HG02870 (cell line): ENCODE measurements around the gene SUV39H1.
"Not testable (repeated sequence)": the region's sequence is repeated elsewhere in the genome, so short reads cannot be mapped to it uniquely, and the experiment has no call there.

ENCODE experiments used
- ATAC-seq: cut with Tn5 transposase; IDR thresholded peaks from one replicate; pipeline ENCODE4 v1.9.1; 2021; ENCODE audit warnings: mild to moderate bottlenecking, moderate library complexity; ENCODE audit not compliant: unreplicated experiment

The SUV39H1 gene

GRCh38 chrX:48696301-48696908 lies at the start of gene SUV39H1:
Gene SUV39H1, plus strand, starts transcription at chrX:48696734. Its CDS starts 51 bp downstream, at chrX:48696785.
- ATAC-seq, result peak; percentile 80

DNA sequence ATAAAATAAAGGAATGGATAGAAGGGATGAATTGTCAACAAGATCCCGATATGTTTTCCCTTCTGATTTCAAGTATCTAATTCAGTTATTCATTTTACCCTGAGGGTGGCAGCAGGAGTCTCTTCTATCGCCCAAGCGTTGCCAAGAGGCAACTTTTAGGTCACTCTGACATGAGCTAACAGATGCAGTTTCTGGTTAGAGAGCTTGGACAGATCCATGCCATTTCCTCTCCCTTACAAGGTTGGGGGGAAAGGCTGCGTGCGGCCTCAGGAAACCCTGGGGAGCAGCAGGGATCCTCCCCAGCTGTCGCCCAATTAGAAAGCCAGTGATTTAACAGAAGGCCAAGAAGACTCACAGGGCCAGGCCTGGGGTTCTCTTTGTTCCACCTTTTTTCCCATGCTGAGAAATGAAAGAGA lies 48.2 kb upstream of the SUV39H1 start:
- no peak for ATAC-seq

DNA sequence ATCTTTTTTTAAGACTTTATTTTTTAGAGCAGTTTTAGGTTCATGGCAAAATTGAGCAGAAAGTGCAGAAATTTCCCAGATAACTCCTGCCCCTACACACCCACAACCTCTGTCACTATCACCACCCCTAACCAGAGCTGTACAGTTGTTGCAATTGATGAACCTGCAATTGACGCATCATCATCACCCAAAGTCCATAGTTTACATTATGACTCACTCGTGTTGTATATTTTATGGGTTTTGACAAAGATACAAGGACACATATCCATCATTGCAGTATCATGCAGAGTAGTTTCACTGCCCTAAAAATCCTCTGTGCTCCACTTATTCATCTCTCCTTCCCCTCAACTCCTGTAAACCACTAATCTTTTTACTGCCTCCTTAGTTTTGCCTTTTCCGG lies 47.4 kb upstream of the SUV39H1 start:
- no peak for ATAC-seq

DNA sequence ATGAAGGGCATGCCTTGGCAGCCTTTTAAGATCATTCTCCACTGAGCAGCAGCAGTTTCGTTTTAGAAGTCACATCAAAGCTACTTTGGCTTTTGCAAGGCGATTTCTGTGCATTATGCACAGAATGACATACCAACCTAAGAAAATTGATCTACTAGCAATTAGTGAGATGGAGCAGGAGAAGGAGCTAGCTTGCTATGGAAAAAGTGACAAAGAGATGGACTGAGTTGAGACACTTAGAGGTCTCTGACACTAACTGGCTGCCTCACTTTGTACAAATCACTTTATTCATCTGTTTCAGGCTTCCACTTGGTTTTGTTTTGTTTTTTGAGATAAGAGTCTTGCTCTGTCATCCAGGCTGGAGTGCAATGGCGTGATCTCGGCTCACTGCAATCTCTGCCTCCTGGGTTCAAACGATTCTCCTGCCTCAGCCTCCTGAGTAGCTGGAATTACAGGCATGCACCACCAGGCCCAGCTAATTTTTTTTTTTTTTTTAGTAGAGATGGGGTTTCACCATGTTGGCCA lies 44.4 kb upstream of the SUV39H1 start:
- not testable (repeated sequence) for ATAC-seq

GRCh38 chrX:48654746-48655145 lies 41.8 kb upstream of the SUV39H1 start:
- not testable (repeated sequence) for ATAC-seq

GRCh38 chrX:48659686-48660085 lies 36.8 kb upstream of the SUV39H1 start:
- not testable (repeated sequence) for ATAC-seq

DNA sequence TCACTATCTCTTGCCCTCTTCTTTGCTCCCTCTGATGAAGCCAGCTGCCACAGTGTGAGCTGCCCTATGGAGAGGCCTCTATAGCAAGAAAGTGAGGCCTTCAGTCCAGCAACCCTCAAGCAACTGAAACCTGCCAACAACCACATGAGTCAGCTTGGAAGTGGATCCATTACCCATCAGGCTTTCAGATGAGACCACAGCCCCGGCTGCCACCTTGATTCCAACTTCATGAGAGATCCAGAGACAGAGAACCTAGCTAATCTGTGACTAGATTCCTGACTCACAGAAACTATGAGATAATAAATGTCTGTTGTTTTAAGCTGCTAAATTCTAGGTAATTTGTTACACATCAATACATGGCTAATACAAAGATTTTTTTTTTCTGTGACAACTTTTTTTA lies 33.3 kb upstream of the SUV39H1 start:
- no peak for ATAC-seq

- no peak for ATAC-seq
These were observed 32.4 kb upstream of the SUV39H1 start for GRCh38 chrX:48664156-48664555.

DNA sequence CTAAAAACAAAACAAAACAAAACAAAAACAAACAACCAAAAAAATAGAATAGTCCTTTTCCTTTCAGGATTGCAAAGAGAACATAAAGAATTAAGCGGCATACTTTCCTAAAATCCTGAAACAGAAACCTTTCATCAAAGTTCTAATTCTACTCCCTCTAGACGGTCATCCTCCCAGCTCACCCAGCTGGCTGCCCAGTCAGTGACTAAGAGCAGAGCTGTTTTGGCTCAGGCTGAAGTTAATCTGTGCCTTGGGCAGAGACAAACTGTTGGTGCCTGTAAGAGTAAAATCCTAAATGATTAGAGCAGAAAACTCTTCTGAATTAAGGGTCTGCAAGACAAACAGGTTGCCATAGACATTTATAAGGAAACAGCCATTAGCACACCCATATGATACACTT lies 30.5 kb upstream of the SUV39H1 start:
- ATAC-seq, result no peak

- no peak for ATAC-seq
These were observed 29.9 kb upstream of the SUV39H1 start for GRCh38 chrX:48666649-48667048.

- ATAC-seq, result no peak
These were observed 29.0 kb upstream of the SUV39H1 start for GRCh38 chrX:48667509-48667908.

- ATAC-seq, result not testable (repeated sequence)
These were observed 28.3 kb upstream of the SUV39H1 start for GRCh38 chrX:48668187-48668586.

GRCh38 chrX:48676106-48676892 lies 20.2 kb upstream of the SUV39H1 start:
- ATAC-seq, result peak; percentile 86

- peak; percentile 16 for ATAC-seq
These were observed 19.7 kb upstream of the SUV39H1 start for GRCh38 chrX:48676893-48677270.

DNA sequence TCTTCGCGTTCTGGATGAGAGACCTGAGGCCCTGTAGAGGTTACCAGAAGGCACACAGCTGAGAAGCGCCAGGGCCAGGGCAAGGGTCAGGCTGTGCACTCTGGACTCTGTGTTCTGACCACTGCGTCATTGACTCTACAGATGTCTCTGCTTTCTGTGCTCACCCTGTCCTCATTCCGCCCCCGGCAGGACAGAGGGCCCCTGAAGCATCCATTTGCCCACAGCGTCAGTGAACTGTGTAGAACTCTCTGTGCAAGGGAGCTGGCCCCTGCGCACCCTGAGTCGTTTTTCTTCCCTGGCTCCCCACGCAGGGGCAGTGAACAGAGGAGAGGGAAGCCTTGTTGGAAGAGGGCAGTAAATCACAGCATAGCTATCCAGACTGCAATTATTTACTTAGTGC lies 19.0 kb upstream of the SUV39H1 start:
- no peak for ATAC-seq

DNA sequence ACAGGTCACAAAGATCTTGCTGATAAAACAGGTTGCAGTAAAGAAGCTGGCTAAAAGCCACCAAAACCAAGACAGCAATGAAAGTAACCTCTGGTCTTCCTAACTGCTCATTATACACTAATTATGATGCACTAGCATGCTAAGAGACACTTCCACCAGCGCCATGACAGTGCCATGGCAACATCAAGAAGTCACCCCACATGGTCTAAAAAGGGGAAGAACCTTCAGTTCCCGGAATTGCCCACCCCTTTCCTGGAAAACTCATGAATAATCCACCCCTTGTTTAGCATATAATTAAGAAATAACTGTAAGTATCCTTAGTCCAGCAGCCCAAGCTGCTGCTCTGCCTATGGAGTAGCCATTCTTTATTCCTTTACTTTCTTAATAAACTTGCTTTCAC lies 16.1 kb upstream of the SUV39H1 start:
- ATAC-seq, result not testable (repeated sequence)

DNA sequence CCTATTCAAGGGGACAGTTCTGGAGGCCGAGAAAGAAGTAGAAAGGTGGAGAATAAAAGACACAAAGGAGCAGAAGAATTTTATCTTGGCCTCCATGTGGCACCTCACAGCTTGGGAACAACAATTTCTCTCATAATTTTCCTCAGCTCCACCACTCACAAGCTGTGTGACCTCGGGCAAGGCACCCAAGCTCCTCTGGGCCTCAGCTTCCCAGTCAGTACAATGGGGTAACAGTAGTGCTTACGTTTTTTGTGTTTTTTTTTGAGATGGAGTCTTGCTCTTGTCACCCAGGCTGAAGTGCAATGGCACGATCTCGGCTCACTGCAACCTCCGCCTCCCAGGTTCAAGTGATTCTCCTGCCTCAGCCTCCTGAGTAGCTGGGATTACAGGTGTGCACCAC lies 15.6 kb upstream of the SUV39H1 start:
- not testable (repeated sequence) for ATAC-seq

- ATAC-seq, result no peak
These were observed 14.9 kb upstream of the SUV39H1 start for GRCh38 chrX:48681539-48682183.

GRCh38 chrX:48682795-48683194 lies 13.7 kb upstream of the SUV39H1 start:
- not testable (repeated sequence) for ATAC-seq

GRCh38 chrX:48683411-48683982 lies 13.0 kb upstream of the SUV39H1 start, which contains the start of gene WAS:
Gene WAS, plus strand, starts transcription at chrX:48683799. Its CDS starts 55 bp downstream, at chrX:48683854.
- peak; percentile 77 for ATAC-seq

DNA sequence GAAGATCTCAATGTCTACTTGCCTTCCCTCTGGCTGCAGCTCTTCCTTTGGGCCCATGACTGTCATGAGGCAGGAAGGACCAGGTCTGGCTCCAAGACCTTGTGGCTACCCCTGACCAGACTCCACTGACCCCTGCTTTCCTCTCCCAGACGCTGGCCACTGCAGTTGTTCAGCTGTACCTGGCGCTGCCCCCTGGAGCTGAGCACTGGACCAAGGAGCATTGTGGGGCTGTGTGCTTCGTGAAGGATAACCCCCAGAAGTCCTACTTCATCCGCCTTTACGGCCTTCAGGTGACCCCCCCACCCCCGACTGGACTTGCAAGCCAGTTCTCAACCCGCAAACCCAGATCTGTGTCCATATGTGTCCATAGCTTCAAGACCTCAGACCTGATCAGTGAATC lies 12.4 kb upstream of the SUV39H1 start:
- no peak for ATAC-seq
